Endothelial cell of umbilical vein (primary cell): ENCODE data around the gene KLF16. TPM values are rescaled to one million over a fixed set of nuclear protein-coding genes. Genes with fewer than 3 reads are reported as not detected.

Experiments
- BruUV-seq: library from RNA; stranded (reverse); fragments of 400-500 nt; replicated peaks from 2 replicates; lab custom pipeline; 2021; lab: Mats Ljungman, UMichigan
- CTCF ChIA-PET: fragments of 300-600, 350-600 bp; sonication (Branson Sonifier 250); formaldehyde crosslinking; loops from one replicate; lab custom pipeline; 2021; ENCODE audit warnings: antibody characterized with exemption, inconsistent platforms; lab: Charles Lee
- POLR2A ChIA-PET: fragments of 300-600, 350-600 bp; sonication (Branson Sonifier 250); formaldehyde crosslinking; loops from one replicate; lab custom pipeline; 2021; ENCODE audit warnings: antibody characterized with exemption, inconsistent platforms; lab: Charles Lee
- DNase-seq: peaks from one replicate; pipeline ENCODE4 v3.0.0-alpha.2; 2011; ENCODE audit warnings: low read depth, low spot score
- FAIRE-seq: peaks from 2 replicates; lab custom pipeline; 2011; peaks lifted over from hg19 to GRCh38; lab: Jason Lieb, UNC
- H2AFZ ChIP-seq: 2 replicates; pipeline ENCODE4 v1.6.0; 2012; ENCODE audit warnings: low read depth, low read length, control low read depth, inconsistent platforms
- H3K27ac ChIP-seq: 2 replicates; pipeline ENCODE4 v1.5.1; 2011; ENCODE audit warnings: low read depth, mild to moderate bottlenecking, control low read depth, low read length, moderate library complexity; ENCODE audit not compliant: insufficient read depth
- H3K27me3 ChIP-seq, 2 experiments: 2 replicates each; pipeline versions ENCODE4 v1.6.0 to v1.6.1; 2011; ENCODE audit warnings: low read length in 2 of 2, mixed read lengths in 1 of 2; ENCODE audit not compliant: control insufficient read depth in 2 of 2, insufficient read depth in 2 of 2
- H3K36me3 ChIP-seq, 2 experiments: 2 replicates in 1 of 2; 3 replicates in 1 of 2; pipeline ENCODE4 v1.5.1; 2011; ENCODE audit warnings: low read length in 2 of 2, mild to moderate bottlenecking in 1 of 2, moderate library complexity in 1 of 2; ENCODE audit not compliant: control insufficient read depth in 2 of 2, insufficient read depth in 2 of 2; ENCODE audit errors: extremely low read depth in 1 of 2
- H3K4me1 ChIP-seq: 3 replicates; pipeline ENCODE4 v1.5.1; 2011; ENCODE audit warnings: mild to moderate bottlenecking, low read length; ENCODE audit not compliant: control insufficient read depth, insufficient read depth; ENCODE audit errors: extremely low read depth
- H3K4me2 ChIP-seq: 2 replicates; pipeline ENCODE4 v1.6.1; 2011; ENCODE audit warnings: low read length, control low read depth, mixed read lengths; ENCODE audit not compliant: insufficient read depth
- H3K4me3 ChIP-seq, 3 experiments: fragments of 200-600 bp in 1 of 3; sonication (generic), shearing (Covaris generic) in 1 of 3; replicated peaks in 1 of 3; 2 replicates each; pipeline ENCODE4 v1.5.1; 2011 to 2016; ENCODE audit warnings: control low read depth in 3 of 3, low read length in 3 of 3, mild to moderate bottlenecking in 2 of 3, inconsistent platforms in 1 of 3, low read depth in 1 of 3, moderate library complexity in 1 of 3; ENCODE audit not compliant: insufficient read depth in 1 of 3
- H3K79me2 ChIP-seq: 2 replicates; pipeline ENCODE4 v1.6.0; 2012; ENCODE audit warnings: low read length, inconsistent platforms; ENCODE audit not compliant: control insufficient read depth, insufficient read depth
- H3K9ac ChIP-seq: replicated peaks from 2 replicates; pipeline ENCODE3; 2011; ENCODE audit warnings: low read length, control low read depth; ENCODE audit not compliant: insufficient read depth; ENCODE audit errors: extremely low read depth
- H3K9me1 ChIP-seq: replicated peaks from 3 replicates; pipeline ENCODE4 v1.6.0; 2011; ENCODE audit warnings: mild to moderate bottlenecking, low read length; ENCODE audit not compliant: control insufficient read depth, insufficient read depth; ENCODE audit errors: extremely low read depth
- H3K9me3 ChIP-seq: replicated peaks from 2 replicates; pipeline ENCODE4 v1.5.1; 2012; ENCODE audit warnings: low read length, inconsistent platforms; ENCODE audit not compliant: control insufficient read depth, insufficient read depth
- H4K20me1 ChIP-seq: replicated peaks from 2 replicates; pipeline ENCODE3; 2011; ENCODE audit warnings: mild to moderate bottlenecking, low read length; ENCODE audit not compliant: control insufficient read depth, insufficient read depth; ENCODE audit errors: extremely low read depth
- EZH2 ChIP-seq: IDR thresholded peaks from 2 replicates; pipeline ENCODE4 v1.6.1; 2012; ENCODE audit warnings: borderline replicate concordance, low read depth, mild to moderate bottlenecking, moderate library complexity, low read length, inconsistent platforms; ENCODE audit not compliant: severe bottlenecking
- FOS ChIP-seq: IDR thresholded peaks from 2 replicates; pipeline ENCODE4 v1.6.1; 2011; ENCODE audit warnings: mild to moderate bottlenecking, low read length, moderate library complexity, borderline replicate concordance; ENCODE audit not compliant: insufficient read depth
- GATA2 ChIP-seq: IDR thresholded peaks from 2 replicates; pipeline ENCODE4 v1.7.0; 2011; ENCODE audit warnings: low read depth, mild to moderate bottlenecking, moderate library complexity, mixed read lengths, low read length; ENCODE audit not compliant: insufficient read length, insufficient read depth
- JUN ChIP-seq: IDR thresholded peaks from 2 replicates; pipeline ENCODE4 v1.6.1; 2011; ENCODE audit warnings: borderline replicate concordance, low read depth; ENCODE audit not compliant: insufficient read length, insufficient read depth
- MYC ChIP-seq: IDR thresholded peaks from one replicate; pipeline ENCODE4 v1.6.1; 2011; ENCODE audit warnings: mild to moderate bottlenecking, low read depth, low read length
- POLR2A ChIP-seq: IDR thresholded peaks from 2 replicates; pipeline ENCODE4 v1.6.1; 2012; ENCODE audit warnings: low read depth, mild to moderate bottlenecking, control low read depth, low read length
- POLR2AphosphoS5 ChIP-seq: IDR thresholded peaks from 2 replicates; pipeline ENCODE4 v1.6.1; 2012; ENCODE audit warnings: low read depth, mild to moderate bottlenecking, control low read depth, low read length, moderate library complexity; ENCODE audit not compliant: insufficient read depth
- dilution Hi-C: fragments of 300-500 bp; cut with MboI; formaldehyde crosslinking; loops from one replicate; pipeline ENCODE4 v1.15.0; 2019; ENCODE audit warnings: low sequenced_read_pairs; ENCODE audit not compliant: extremely low pct_ligation_motif_present
- intact Hi-C: fragments of 100-400 bp; cut with micrococcal nuclease; formaldehyde crosslinking; loops from one replicate; pipeline ENCODE4 v1.10.0; 2022
- polyA plus RNA-seq, 4 experiments: library from polyadenylated mRNA; depleted of rRNA in 3 of 4; stranded (reverse) in 3 of 4; unstranded in 1 of 4; fragments of >200 nt; gene quantifications; 2 replicates each; pipeline versions ENCODE4 v1.2.1 to v1.2.3, GENCODE V29; 2011 to 2012; ENCODE audit warnings: missing spikeins in 1 of 4
- total RNA-seq: library from RNA; stranded (reverse); gene quantifications from 2 replicates; pipeline ENCODE4 v1.2.3, GENCODE V29; 2021
- TF ChIP-seq, protein P1 (sequence below): IDR thresholded peaks from 2 replicates; pipeline ENCODE4 v1.6.1; 2011; ENCODE audit not compliant: insufficient read depth, insufficient read length
- TF ChIP-seq, protein P2 (sequence below), 2 donors: IDR thresholded peaks; 1 replicate in 1 of 2; 2 replicates in 1 of 2; pipeline ENCODE4 v1.5.1; 2011; ENCODE audit warnings: low read length in 2 of 2, mild to moderate bottlenecking in 2 of 2, moderate library complexity in 2 of 2, control low read depth in 1 of 2, inconsistent platforms in 1 of 2, low read depth in 1 of 2; ENCODE audit not compliant: insufficient read depth in 1 of 2; ENCODE audit errors: extremely low read depth in 1 of 2

KLF16 gene
- total and polyA plus RNA-seq, 2 donors (not counting 3 experiments of a cell fraction or from before 2014, with no cell fraction given): 11.6 to 36.6 TPM

DNA sequence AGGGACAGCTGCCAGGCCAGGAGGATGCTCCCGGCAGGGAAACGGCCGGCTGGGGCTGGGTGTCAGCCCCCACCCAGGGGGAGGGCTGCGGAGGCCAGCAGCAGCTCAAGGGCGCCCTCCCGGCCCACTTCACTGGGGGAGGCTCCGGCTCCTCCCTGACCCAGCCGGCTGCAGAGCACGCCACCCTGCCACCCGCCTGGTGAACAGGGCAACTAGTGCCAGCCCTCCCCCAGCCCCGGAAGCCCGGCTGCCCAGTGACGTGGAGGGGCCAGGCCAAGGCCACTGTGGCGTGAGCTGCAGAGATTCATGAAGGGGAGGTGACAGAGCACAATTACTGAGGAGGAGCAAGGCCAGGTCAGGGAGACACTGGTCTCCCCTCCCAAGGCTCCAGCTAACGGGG, 29.8 kb downstream of the KLF16 start:
- no peaks in the 10 kb centered on the region for H4K20me1 ChIP-seq
- CTCF ChIA-PET: interaction anchor here (1.2 kb wide), 1 partner anchor 12 kb away, joined by 3 read pairs; no protein-coding TSS in a partner anchor
- dilution Hi-C loops: no loop called here

More for the DNA sequence above, 29.8 kb downstream of the KLF16 start:
- Histone ChIP-seq H3K9ac (no peak overlapping the region), H3K4me2 (no peak overlapping the region), H3K9me1 (no peaks in the 10 kb centered on the region), H3K36me3 (peaks cover 0 to 2% of the 10 kb centered on the region in 2 experiments), H3K27me3 (no peaks in the 10 kb centered on the region), H2AFZ (no peak overlapping the region), H3K9me3 (no peaks in the 10 kb centered on the region), H3K4me1 (no peaks in the 10 kb centered on the region), H3K79me2 (peaks cover 62% of the 10 kb centered on the region), H3K4me3 (no peak overlapping the region), H3K27ac (no peak overlapping the region)
- intact Hi-C loops: no loop called here
- POLR2A ChIA-PET: no interaction called here
- DNase-seq: no peak
- TF ChIP-seq, protein P1, sequence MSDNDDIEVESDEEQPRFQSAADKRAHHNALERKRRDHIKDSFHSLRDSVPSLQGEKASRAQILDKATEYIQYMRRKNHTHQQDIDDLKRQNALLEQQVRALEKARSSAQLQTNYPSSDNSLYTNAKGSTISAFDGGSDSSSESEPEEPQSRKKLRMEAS: no peak
- TF ChIP-seq MYC: no peak
- TF ChIP-seq, protein P2, sequence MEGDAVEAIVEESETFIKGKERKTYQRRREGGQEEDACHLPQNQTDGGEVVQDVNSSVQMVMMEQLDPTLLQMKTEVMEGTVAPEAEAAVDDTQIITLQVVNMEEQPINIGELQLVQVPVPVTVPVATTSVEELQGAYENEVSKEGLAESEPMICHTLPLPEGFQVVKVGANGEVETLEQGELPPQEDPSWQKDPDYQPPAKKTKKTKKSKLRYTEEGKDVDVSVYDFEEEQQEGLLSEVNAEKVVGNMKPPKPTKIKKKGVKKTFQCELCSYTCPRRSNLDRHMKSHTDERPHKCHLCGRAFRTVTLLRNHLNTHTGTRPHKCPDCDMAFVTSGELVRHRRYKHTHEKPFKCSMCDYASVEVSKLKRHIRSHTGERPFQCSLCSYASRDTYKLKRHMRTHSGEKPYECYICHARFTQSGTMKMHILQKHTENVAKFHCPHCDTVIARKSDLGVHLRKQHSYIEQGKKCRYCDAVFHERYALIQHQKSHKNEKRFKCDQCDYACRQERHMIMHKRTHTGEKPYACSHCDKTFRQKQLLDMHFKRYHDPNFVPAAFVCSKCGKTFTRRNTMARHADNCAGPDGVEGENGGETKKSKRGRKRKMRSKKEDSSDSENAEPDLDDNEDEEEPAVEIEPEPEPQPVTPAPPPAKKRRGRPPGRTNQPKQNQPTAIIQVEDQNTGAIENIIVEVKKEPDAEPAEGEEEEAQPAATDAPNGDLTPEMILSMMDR (IDR thresholded peaks at IDR 0.05; ENCODE audit: extremely low read depth in 1 of 2, insufficient read depth in 1 of 2, low read depth in 1 of 2, low read length in 2 of 2): no peak
- TF ChIP-seq FOS: no peak
- no peak for TF ChIP-seq POLR2A
- no peak for TF ChIP-seq GATA2
- TF ChIP-seq POLR2AphosphoS5: no peak
- no peak for TF ChIP-seq EZH2
- TF ChIP-seq JUN: no peak
- FAIRE-seq: no peak
- no TSS peak for BruUV-seq
